NCI-H82 treated with DMSO at 0.1 percent for 48 hours (cell line): ENCODE results near the gene NPR1.
"Not testable (repeated sequence)": the region's sequence is repeated elsewhere in the genome, so short reads cannot be mapped to it uniquely, and the experiment has no call there.

Source experiments
- DNase-seq: peaks from one replicate; lab custom pipeline; 2025; ENCODE audit not compliant: unreplicated experiment; lab: John Stamatoyannopoulos, UW

Gene NPR1

DNA sequence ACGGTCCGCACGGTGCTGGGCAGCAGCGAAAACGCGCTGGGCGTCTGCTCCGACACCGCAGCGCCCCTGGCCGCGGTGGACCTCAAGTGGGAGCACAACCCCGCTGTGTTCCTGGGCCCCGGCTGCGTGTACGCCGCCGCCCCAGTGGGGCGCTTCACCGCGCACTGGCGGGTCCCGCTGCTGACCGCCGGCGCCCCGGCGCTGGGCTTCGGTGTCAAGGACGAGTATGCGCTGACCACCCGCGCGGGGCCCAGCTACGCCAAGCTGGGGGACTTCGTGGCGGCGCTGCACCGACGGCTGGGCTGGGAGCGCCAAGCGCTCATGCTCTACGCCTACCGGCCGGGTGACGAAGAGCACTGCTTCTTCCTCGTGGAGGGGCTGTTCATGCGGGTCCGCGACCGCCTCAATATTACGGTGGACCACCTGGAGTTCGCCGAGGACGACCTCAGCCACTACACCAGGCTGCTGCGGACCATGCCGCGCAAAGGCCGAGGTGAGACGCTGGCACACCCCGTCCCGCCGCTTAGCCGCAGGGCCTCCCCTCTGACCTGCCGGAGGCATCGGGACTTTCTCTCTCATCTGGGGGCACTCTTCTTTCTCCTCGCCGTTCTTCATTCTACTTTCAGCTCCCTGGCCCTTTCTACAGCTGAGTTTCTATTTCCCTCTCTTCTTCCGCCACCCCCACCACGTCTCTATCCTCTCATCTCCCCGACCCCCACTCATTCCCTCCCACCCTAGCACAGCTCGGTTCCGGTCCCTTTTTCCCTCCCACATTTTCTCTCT is 1.0 kb downstream of the NPR1 start:
- DNase-seq = no peak

DNA sequence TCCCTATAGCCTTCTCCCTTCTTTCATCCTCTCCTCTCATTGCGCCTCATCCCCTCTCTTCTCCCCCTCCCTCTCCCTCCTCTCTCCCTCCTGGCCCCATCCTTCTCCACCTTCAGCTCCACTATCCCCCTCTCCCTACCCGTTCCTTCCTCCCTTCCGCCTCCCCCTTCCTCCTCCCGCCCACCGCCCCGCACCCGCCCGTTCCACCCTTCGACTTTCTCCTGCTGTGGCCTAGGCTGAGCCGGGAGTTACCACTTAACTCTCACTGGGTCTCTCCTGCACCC is 1.6 kb downstream of the NPR1 start:
- DNase-seq = no peak

DNA sequence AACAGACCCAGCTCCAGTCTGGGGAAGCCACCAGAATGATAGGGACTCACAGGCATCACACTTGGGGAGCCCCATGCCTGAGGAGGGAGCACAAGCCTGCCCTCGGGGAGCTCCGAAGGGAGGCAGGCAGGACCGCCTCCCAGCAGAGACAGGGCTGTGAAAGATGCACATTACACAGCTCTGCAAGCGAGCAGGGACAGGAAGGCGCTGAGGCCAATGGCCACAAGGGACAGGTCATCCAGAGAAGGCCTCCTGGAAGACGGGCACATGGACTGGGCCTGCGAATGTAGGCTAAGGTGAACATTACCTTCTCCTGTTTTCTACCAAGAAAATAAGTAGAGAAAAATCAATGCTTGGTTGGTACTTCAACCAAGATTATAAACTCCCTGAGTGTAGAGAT is 4.2 kb downstream of the NPR1 start:
- DNase-seq = no peak

DNA sequence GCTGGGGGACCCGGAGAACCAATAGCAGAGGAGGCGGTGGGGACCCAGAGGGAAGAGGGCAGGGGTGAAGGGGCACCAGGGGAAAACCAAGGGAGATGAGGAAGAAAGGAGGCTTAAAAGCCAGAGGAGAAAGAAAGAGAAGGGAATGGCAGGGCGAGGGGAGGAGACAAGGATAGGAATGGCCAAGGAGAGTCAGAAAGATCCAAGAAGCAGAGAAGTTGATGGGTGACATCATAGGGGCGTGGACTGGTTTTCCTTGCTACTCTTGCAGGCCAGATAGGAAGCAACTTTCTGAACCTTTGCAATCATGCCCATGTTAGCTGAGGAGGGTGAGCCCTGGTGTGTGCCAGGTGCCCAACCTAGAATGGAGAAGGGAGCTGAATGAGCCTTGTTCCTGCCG is 5.4 kb downstream of the NPR1 start:
- DNase-seq = no peak

DNA sequence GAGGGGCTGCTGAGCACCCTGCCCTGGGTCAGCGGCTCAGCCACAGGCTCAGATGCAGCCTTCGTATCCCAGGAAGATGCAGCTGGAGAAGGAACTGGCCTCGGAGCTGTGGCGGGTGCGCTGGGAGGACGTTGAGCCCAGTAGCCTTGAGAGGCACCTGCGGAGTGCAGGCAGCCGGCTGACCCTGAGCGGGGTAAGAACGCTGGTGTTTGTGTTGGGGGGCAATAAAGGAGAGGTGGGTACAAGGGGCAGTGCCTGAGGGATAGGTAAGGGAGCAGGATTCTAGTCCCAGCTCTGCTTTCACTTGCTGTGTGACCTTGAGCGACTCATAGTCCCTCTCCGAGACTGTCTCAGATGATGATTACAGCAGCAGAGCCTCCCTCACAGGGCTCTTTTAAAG is 6.4 kb downstream of the NPR1 start:
- DNase-seq = no peak

DNA sequence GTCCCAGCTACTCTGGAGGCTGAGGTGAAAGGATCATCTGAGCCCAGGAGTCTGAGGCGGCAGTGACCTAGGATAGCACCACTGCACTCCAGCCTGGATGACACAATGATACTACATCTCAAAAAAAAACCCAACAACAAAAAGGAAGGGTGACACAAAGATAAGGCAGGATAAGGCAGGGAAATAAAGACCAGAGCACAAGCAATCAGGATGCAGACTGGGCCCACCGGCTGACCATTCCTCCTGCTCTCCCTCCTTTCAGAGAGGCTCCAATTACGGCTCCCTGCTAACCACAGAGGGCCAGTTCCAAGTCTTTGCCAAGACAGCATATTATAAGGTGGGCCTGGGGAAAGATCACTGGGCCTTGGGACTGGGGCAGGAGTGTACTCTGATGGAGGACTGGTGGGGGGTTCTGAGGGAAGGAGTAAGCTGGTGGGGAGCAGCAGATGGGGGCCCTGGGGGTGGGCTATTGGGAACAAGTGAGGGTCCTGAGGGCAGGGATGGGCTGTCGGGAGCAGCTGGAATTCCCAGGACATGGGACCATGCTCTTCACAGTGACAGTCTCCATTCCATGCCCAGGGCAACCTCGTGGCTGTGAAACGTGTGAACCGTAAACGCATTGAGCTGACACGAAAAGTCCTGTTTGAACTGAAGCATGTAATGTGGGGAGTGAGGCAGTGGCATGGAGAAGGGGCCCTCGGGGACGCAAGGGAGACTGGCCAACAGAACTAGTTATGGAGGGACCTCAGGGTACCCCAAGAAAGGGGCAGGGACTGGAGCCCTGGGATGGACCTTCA is 7.3 kb downstream of the NPR1 start:
- DNase-seq = no peak

DNA sequence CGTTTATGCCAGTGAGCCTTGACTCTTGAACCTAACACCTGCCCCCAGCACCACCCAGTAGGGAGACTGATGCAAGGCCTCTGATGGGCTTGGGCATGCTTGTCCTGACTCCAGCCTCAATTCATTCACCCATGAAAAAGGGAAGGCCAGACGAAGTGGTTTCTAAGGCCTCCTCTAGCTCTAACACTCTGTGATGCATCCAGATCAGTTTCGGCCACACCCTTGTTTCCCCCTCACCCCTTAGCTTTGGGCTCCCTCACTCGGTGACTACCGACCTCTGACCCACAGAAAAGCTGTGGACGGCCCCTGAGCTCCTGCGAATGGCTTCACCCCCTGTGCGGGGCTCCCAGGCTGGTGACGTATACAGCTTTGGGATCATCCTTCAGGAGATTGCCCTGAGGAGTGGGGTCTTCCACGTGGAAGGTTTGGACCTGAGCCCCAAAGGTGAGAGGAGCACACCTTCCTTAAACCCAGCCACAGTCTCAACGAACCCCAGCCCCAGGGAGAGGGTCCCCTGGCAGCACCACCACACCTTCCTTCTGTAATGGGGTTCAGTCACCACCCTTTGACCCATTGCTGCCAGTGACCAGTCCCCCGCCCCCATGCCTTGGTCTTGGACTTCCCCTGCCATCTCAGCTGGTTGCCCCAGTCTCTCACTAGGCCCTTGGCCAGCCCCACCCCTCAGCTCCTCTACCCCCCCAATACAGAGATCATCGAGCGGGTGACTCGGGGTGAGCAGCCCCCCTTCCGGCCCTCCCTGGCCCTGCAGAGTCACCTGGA is 9.0 kb downstream of the NPR1 start:
- DNase-seq = no peak

DNA sequence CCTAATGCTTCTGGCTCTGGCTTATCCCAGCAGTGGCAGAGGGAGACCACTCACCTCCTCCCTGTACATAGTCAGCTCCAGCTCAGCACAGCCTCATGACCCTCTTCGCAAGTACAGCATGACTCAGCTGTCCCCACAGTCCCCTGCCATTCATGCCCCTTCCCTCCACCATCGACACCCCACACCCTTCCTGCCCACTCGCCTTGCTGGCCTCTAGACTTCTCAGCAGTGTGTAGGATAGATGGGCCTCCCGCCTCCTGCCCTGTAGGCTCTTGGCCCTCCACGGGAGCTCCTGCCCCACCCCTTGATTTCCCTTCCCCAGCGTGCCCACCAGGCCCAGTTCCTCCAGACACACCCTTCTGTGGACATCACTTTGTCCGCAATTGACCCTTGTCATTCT is 9.8 kb downstream of the NPR1 start:
- DNase-seq = no peak

DNA sequence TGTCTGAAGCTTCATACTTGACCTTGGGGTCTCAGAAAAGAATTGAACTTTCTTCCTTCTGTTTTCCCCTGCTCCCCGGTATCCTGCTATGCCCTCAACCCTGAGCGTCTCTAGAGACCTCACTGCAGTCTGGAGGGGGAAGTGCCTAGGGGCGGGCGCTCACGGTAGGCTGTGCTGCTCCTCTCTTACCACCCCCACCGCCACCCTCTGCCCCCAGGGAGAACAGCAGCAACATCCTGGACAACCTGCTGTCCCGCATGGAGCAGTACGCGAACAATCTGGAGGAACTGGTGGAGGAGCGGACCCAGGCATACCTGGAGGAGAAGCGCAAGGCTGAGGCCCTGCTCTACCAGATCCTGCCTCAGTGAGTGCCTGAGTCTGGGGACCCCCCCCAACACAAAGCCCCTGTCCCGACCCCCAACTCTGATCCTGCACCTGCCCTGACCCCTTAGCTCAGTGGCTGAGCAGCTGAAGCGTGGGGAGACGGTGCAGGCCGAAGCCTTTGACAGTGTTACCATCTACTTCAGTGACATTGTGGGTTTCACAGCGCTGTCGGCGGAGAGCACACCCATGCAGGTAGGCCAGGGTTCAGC is 10.3 kb downstream of the NPR1 start:
- no peak for DNase-seq

DNA sequence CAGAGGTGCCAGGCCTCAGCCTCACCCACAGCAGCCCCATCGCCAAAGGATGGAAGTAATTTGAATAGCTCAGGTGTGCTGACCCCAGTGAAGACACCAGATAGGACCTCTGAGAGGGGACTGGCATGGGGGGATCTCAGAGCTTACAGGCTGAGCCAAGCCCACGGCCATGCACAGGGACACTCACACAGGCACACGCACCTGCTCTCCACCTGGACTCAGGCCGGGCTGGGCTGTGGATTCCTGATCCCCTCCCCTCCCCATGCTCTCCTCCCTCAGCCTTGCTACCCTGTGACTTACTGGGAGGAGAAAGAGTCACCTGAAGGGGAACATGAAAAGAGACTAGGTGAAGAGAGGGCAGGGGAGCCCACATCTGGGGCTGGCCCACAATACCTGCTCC is 15.0 kb downstream of the NPR1 start:
- no peak for DNase-seq

DNA sequence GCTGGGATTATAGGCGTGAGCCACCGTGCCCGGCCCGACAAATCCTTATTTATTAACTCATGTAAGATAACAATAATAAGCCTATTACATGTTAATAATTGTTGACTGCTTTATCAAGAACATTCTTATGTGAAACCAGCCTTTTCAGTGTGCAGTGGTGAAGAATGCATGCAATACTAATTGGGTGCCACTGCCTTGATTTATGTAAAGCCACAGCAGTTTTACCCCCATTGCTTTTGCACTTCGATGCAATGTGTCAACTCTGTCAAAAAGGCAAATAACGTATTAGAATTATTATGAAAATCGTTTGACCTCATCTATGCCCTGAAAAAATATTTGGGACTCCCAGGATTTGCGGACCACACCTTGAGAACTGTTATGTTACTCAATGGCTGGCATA is 18.3 kb downstream of the NPR1 start:
- no peak for DNase-seq

DNA sequence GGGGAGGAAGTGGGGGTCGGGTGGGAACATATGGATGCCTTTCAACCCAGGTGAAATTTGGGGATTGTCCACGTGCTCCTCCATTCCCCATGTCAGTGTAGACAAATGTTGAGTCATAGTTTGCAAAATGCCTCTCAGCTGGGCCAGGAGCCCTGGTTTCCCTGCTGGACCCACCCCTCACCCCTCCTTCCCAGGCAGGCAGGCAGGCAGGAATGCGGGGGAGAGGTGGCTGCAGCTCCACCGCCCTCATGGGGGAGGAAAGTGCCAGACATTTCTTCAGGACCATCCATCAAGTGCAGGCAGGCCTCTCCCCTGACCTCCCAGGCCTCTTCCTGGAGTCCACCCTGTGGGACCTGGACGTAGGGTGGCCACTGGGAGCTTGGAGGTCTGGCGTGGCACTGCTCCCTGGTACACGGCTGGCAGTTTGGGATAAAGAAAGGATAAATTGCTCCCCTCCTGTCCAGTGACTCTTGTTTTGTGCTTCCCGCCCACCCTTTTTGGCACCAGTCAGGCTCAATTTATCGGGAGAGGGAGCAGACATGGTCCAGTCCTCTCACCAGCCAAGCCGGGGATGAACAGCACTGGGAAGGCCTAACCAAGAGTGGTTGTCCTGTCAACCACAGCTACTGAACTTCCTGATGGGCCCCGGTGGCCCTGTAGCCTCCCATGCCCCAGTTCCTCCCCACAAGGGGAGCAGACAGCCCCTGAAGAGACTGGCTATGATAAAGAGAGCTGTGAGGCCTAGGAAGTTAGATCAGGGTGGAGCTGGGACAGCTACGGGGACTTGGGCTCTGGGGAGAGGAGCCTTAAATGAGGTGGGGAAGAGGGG is 18.9 kb downstream of the NPR1 start:
- DNase-seq = no peak

DNA sequence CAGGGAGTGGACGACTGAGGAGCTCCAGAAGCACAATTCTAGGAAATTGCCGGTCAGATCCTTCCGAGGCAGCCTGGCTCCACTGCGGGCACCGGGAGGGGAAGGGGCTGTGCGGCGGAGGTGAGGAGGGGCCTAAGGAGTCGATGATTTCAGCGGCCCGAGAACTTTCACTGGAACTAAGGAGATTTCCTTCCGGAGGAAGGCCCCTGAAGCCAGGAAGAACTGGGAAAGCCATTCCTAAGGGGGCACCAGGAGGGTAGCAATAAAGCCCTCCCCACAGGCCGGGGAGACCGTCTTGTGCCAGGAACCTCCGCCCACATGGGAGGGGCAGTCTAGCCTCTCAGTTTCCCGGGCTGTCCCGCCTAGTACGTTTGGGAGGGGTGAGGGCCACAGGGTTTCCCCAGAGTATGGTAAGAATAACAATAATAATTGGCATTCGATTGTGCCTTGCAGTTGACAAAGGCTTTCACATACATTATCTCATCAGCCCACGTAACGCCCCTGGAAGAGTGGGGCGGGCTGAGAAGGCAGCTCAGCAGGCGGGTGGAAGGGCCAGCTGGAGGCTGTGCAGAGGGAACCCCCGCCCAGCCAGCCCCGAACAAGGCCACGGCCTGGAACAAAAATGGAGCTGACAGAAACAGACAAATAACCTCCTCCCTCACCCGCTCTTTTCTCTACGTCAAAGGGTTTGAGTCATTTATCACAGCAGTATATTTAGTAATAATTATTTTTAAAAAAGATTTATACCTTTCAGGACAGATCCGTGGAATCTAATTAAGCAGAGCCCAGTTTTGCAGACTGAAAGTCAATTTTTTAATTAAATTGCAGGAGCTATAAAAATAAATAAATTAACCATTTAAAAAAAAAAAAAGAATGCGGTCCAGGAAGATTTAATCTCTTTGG is 19.8 kb downstream of the NPR1 start:
- no peak for DNase-seq

DNA sequence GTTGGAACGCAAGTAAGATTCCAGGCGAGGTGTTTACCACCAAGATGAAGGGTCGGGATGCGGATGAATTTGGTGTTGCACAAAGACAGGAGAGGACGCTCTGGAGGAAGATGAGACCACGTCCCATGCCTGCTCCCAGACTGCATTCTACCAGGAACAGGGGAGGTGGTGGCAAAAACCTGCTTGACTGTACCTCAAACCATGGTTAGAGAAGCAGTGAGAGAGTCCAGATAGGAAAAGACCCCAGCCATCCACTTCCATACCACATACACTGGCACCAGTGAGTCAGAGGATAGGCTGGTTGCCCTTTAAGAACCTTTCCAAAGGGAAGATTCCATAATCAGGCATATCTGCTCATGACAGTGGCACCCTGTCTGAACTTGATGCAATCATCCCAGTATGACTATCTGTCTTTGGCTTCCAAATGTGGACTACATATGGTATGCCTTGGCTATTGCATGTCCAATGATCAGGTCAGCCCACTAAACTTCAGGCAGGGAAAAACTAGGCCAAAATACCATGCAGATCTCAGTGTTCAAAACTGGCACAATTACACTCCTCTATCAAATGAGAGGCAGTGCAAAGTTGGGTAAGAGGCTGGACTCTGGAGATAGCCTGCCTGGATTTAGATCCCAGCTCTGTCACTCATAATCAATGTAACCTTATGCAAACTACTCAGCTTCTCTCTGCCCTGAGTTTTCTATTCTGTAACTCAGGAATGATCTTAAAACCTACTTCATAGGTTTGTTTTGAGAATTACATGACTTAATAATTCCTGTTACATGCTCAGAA is 20.6 kb downstream of the NPR1 start:
- no peak for DNase-seq

DNA sequence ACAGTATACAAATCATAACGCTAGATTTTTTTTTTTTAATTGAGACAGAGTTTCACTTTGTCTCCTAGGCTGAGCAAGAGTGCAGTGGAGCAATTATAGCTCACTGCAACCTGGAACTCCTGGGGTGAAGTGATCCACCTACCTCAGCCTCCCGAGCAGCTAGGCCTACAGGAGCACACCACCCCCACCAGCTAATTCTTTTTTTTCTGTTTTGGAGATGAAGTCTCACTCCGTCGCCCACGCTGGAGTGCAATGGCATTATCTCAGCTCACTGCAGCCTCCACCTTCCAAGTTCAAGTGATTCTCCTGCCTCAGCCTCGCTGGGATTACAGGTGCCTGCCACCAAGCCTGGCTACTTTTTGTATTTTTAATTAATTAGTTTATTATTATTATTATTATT is 21.3 kb downstream of the NPR1 start:
- no peak for DNase-seq

DNA sequence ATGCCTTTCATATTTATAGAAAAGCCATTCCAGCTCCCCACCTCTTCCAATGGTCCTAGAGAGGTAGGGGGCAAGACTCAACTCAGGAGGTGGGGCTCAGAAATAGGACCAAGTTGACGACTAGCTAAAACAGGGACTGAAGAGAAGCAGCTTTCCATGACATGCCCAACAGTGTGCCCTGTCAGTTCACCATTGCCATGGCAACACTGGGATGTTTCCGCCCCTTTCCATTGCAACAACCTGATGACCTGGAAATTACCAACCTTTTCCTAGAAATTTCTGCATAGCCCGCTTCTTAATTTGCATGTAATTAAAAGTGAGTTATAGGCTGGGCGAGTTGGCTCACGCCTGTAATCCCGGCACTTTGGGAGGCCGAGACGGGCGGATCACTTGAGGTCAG is 27.0 kb downstream of the NPR1 start:
- no peak for DNase-seq

DNA sequence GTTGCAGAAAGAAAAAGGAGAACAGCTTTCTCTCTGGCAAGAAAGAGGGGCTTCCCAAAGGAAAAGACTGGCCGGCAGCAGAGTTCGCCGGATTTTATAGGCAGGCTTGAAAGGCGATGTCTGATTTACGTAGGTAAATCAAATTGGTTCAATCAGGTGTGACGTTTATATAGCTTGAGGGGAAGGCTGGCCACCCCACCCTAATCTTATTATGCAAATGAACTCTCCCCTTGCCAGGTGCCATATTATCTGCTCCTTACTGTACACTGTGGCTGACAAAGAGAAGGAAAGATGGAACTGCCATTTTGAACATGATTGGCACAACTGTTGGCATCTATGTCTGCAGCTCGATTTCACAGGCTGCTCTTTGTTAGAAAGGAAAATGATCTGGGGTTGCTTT is 32.5 kb downstream of the NPR1 start:
- DNase-seq = peak; percentile 68

DNA sequence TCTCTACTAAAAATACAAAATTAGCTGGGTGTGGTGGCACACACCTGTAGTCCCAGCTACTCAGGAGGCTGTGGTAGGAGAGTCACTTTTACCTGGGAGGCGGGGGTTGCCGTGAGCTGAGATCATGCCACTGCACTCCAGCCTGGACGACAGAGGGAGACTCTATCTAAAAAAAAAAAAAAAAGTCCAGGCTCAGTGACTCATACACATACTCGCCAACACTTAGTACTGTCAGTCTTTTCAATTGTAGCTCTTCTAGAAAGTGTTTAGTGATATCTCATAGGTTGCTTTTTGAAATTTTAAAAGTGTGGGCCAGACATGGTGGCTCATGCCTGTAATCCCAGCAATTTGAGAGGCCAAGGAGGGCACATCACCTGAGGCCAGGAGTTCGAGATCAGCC is 37.7 kb downstream of the NPR1 start:
- not testable (repeated sequence) for DNase-seq

DNA sequence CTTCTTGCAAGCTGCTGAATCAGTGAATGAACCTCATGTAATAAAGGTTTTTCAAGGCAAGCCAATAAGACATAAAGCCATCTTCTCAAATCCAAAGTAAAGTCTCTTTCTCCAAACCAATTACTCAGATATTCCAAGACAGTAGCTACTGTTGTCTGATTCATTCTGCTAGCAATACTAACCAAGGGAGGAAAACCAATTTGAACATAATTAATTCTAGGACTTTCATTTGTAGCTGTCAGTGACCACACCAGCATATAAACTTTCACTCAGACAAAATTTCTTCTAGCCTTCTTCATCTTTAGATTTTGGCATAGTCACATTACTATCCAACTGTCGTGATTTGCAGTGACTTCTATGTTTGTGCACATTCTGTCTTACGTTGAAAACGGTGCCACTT is 38.8 kb downstream of the NPR1 start:
- no peak for DNase-seq
